Activated CD8-positive, alpha-beta T cell treated with anti-CD3 and anti-CD28 coated beads, Interleukin-2, amount 10 ng/mL, durations not matched to agents 7 days and 5 days (primary cell): ENCODE measurements around the gene CKAP2L. TPM values are rescaled to one million over a fixed set of nuclear protein-coding genes. Genes with fewer than 3 reads are reported as not detected.
"Not testable (repeated sequence)": the region's sequence is repeated elsewhere in the genome, so short reads cannot be mapped to it uniquely, and the experiment has no call there.

Source experiments
- ATAC-seq: fragments of 150-1000 bp; cut with Tn5 transposase; one replicate; pipeline ENCODE4 v1.10.0; 2021; ENCODE audit warnings: moderate library complexity
- CTCF ChIA-PET: fragments of 350-600 bp; sonication (Branson Sonifier 250); formaldehyde crosslinking; loops from one replicate; lab custom pipeline; 2021; ENCODE audit warnings: antibody characterized with exemption; lab: Charles Lee
- POLR2A ChIA-PET: fragments of 350-600 bp; sonication (Branson Sonifier 250); formaldehyde crosslinking; loops from one replicate; lab custom pipeline; 2021; ENCODE audit warnings: antibody characterized with exemption; lab: Charles Lee
- DNase-seq: peaks from one replicate; pipeline ENCODE4 v3.0.0-alpha.2; 2020
- H3K27ac Mint-ChIP-seq: one replicate; pipeline ENCODE4 v1.8.0; 2021; ENCODE audit warnings: mild to moderate bottlenecking, mixed read lengths
- H3K27me3 Mint-ChIP-seq: one replicate; pipeline ENCODE4 v1.8.0; 2021; ENCODE audit warnings: low read depth, mixed read lengths
- H3K36me3 Mint-ChIP-seq: one replicate; pipeline ENCODE4 v1.8.0; 2021; ENCODE audit warnings: low read depth, mixed read lengths
- H3K4me1 Mint-ChIP-seq: one replicate; pipeline ENCODE4 v1.8.0; 2021; ENCODE audit warnings: low read depth, mixed read lengths
- H3K4me3 Mint-ChIP-seq: one replicate; pipeline ENCODE4 v1.8.0; 2021; ENCODE audit warnings: mild to moderate bottlenecking, mixed read lengths
- H3K9me3 Mint-ChIP-seq: one replicate; pipeline ENCODE4 v1.8.0; 2022; ENCODE audit warnings: mixed read lengths; ENCODE audit not compliant: insufficient read depth
- total RNA-seq, 2 experiments: library from RNA; stranded (reverse); gene quantifications; one replicate each; pipeline ENCODE4 v1.2.3, GENCODE V29; 2021

The CKAP2L gene
- total RNA-seq, 2 experiments from 2014 or later = 59.3 to 63.4 TPM

DNA sequence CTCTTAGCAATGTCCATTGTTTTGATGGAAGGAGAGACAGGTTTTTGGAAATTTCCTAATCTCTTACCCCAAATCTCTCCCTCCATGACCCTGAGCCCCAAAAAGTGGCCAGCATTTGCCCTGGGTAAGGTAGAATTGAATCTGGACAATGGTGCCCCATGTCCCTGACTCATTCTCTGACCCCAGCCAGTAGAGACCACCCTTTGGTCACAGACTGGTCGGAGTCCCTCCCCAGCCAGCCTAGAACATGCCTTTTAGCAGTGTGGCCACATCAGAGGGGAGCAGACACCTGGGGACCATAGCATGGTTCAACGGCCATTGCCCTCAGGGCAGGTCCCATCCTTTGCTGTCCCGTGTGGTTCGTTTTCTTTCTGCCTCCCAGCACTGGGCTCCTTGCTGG, 50.1 kb downstream of the CKAP2L start:
- Mint-ChIP-seq H3K4me1 (peaks cover 5% of the 10 kb centered on the region), H3K9me3 (no peaks in the 10 kb centered on the region), H3K27me3 (peaks cover 44% of the 10 kb centered on the region), H3K36me3 (no peaks in the 10 kb centered on the region), H3K4me3 (no peak overlapping the region), H3K27ac (no peak overlapping the region)
- POLR2A ChIA-PET = no interaction called here
- ATAC-seq (no peak), DNase-seq (no peak)
- CTCF ChIA-PET = no interaction called here

DNA sequence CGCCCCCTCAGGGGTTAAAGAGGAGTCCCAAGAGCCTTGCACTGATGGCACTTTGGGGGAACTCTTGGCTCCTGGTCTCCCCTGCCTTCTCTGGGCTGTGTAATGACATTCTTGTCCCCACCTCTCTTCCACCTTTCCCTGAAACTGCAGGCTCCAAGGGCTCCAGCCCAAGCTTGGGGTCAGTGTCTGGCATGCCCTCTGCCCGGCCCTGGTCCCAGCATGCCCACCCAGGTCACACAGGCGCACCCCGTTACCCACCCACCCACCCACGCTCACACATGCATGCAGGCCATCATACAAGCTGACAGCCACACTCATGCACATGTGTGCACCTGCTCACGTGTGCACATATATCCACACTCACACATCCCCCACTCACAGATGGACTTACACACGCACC, 50.5 kb downstream of the CKAP2L start:
- no peaks in the 10 kb centered on the region for H3K9me3 Mint-ChIP-seq
- H3K4me3 Mint-ChIP-seq = no peak overlapping the region
- peaks cover 5% of the 10 kb centered on the region for H3K4me1 Mint-ChIP-seq
- H3K36me3 Mint-ChIP-seq = no peaks in the 10 kb centered on the region
- POLR2A ChIA-PET = no interaction called here
- ATAC-seq = no peak
- no peak for DNase-seq
- CTCF ChIA-PET = interaction anchor here (0.8 to 2.8 kb wide), 2 partner anchors 9 to 12 kb away, joined by 3 to 18 read pairs; no protein-coding TSS in a partner anchor
- H3K27ac Mint-ChIP-seq = no peak overlapping the region
- peaks cover 44% of the 10 kb centered on the region for H3K27me3 Mint-ChIP-seq

DNA sequence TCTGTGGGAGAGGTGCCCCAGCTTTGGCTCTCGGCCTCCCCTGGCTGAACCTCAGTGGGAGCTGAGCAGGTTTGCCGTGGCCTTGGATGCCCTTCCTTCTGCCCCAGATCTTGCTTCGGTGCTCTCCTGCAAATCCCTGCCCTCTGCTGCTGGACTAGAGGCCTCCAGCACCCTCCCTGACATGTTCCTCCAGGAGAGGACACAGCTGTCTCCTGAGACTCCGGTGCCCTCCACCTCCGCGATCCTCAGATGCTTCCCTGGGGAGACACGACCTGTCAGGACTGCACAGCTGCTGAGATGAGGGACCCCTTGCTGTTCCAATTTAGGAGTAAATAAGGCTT, 50.9 kb downstream of the CKAP2L start:
- ATAC-seq (no peak), DNase-seq (no peak)
- POLR2A ChIA-PET = no interaction called here
- peaks cover 40% of the 10 kb centered on the region for H3K27me3 Mint-ChIP-seq
- H3K9me3 Mint-ChIP-seq = no peaks in the 10 kb centered on the region
- no peak overlapping the region for H3K4me3 Mint-ChIP-seq
- no peak overlapping the region for H3K27ac Mint-ChIP-seq
- CTCF ChIA-PET = interaction anchor here (0.8 to 2.8 kb wide), 2 partner anchors 10 to 13 kb away, joined by 3 to 18 read pairs; no protein-coding TSS in a partner anchor
- H3K36me3 Mint-ChIP-seq = no peaks in the 10 kb centered on the region
- H3K4me1 Mint-ChIP-seq = peaks cover 5% of the 10 kb centered on the region

DNA sequence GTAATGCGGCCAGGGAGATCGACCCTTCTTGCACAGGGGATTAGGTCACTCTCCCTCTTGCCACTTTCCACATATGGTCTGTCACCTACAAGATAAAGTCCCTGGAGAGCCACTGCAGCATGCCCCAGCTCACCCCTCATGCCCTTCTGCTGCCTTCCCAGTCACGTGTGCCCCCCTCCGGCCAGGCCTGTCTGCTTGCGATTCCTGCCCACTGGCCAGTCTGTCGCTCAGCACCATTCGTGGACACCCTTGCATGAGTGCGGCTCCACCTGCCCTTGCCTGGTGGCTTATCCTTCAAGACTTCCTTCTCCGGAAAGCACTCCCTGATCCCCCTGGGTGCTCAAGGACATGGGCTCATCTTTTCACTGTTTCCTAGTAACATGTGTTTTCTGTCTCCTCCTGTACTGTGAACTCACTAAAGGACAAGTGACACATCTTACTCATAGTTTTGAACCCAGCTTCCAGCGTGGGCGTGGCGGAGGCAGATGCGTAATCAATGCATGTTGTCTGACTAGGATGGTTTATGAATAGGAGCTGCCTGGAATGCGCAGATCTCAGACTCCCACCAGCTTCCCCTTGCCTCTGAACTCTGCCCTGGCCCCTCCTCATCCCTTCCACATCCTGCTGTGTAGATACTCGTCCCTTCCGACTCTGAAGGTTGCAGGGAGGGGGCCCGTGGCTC, 51.4 kb downstream of the CKAP2L start:
- DNase-seq (no peak), ATAC-seq (no peak)
- Mint-ChIP-seq H3K36me3 (no peaks in the 10 kb centered on the region), H3K4me1 (peaks cover 10% of the 10 kb centered on the region), H3K27ac (no peak overlapping the region), H3K27me3 (peaks cover 40% of the 10 kb centered on the region), H3K9me3 (no peaks in the 10 kb centered on the region), H3K4me3 (no peak overlapping the region)
- POLR2A ChIA-PET = no interaction called here
- CTCF ChIA-PET = interaction anchor here (0.8 to 2.8 kb wide), 2 partner anchors 10 to 13 kb away, joined by 3 to 18 read pairs; no protein-coding TSS in a partner anchor

- ATAC-seq = no peak
- ChIA-PET CTCF (interaction anchor here (2.8 kb wide), 1 partner anchor 14 kb away, joined by 18 read pairs; no protein-coding TSS in a partner anchor), POLR2A (no interaction called here)
- DNase-seq = no peak
- H3K4me3 Mint-ChIP-seq = no peak overlapping the region
- H3K27ac Mint-ChIP-seq = no peak overlapping the region
- H3K36me3 Mint-ChIP-seq = no peaks in the 10 kb centered on the region
- H3K9me3 Mint-ChIP-seq = no peaks in the 10 kb centered on the region
- peaks cover 41% of the 10 kb centered on the region for H3K27me3 Mint-ChIP-seq
- H3K4me1 Mint-ChIP-seq = peaks cover 16% of the 10 kb centered on the region
Observed at GRCh38 chr2:112712465-112712864, 51.9 kb downstream of the CKAP2L start.

GRCh38 chr2:112710956-112711750, 53.3 kb downstream of the CKAP2L start:
- no peak for DNase-seq
- Mint-ChIP-seq H3K9me3 (no peaks in the 10 kb centered on the region), H3K36me3 (no peaks in the 10 kb centered on the region), H3K27me3 (peaks cover 42% of the 10 kb centered on the region), H3K4me3 (no peak overlapping the region), H3K4me1 (peaks cover 29% of the 10 kb centered on the region), H3K27ac (no peak overlapping the region)
- no peak for ATAC-seq
- ChIA-PET CTCF (interaction anchor here (1.3 to 2.8 kb wide), 2 partner anchors 15 to 85 kb away, joined by 5 to 18 read pairs; no protein-coding TSS in a partner anchor), POLR2A (no interaction called here)

DNA sequence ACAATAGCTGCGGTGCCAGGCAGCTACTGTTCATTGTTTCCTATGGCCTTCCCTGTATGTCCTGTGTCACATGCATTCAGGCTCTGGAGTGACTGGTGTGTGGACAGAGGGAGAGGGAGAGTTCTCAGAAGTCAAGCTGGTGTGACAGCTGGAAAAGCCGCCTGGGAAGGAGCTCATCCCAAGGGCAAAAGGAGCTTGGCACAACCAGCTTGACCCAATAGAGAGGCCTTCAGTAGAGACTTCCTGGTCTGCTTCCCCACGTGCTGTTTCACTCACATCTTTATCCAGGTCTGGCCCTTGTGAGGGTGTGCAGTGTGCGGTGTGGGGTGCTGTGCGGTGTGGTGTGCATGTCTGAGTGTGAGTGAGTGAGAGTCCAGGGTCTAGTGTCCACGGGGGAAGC, 54.7 kb downstream of the CKAP2L start:
- no peaks in the 10 kb centered on the region for H3K9me3 Mint-ChIP-seq
- H3K36me3 Mint-ChIP-seq = peaks cover 1% of the 10 kb centered on the region
- H3K27ac Mint-ChIP-seq = no peak overlapping the region
- H3K4me1 Mint-ChIP-seq = peaks cover 40% of the 10 kb centered on the region
- ChIA-PET CTCF (interaction anchor here (5.0 to 5.9 kb wide), 3 partner anchors 17 to 64 kb away, joined by 20 to 49 read pairs (median 45); partner anchors contain the start of gene SLC20A1), POLR2A (no interaction called here)
- H3K4me3 Mint-ChIP-seq = no peak overlapping the region
- DNase-seq (no peak), ATAC-seq (no peak)
- peaks cover 40% of the 10 kb centered on the region for H3K27me3 Mint-ChIP-seq

GRCh38 chr2:112708968-112709367, 55.4 kb downstream of the CKAP2L start:
- Mint-ChIP-seq H3K4me3 (no peak overlapping the region), H3K36me3 (peaks cover 1% of the 10 kb centered on the region), H3K27me3 (peaks cover 38% of the 10 kb centered on the region), H3K4me1 (peaks cover 41% of the 10 kb centered on the region), H3K9me3 (no peaks in the 10 kb centered on the region), H3K27ac (no peak overlapping the region)
- DNase-seq (no peak), ATAC-seq (no peak)
- POLR2A ChIA-PET = no interaction called here
- CTCF ChIA-PET = interaction anchor here (1.6 to 5.9 kb wide), 5 partner anchors 17 to 177 kb away, joined by 3 to 49 read pairs (median 20); partner anchors contain the start of gene SLC20A1

DNA sequence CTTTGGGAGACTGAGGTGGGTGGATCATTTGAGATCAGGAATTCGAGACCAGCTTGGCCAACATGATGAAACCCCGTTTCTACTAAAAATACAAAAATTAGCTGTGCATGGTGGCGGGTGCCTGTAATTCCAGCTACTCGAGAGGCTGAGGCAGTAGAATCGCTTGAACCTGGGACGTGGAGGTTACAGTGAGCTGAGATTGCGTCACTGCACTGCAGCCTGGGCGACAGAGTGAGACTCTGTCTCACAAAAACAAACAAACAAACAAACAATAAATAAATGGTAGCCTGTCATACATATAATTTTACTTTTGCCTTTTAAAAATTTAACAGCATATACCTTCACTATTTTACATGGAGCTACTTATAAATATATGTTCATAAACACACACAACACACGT, 57.5 kb downstream of the CKAP2L start:
- not testable (repeated sequence) for H3K36me3 Mint-ChIP-seq, DNase-seq, H3K9me3 Mint-ChIP-seq, H3K27ac Mint-ChIP-seq, H3K4me3 Mint-ChIP-seq, ATAC-seq
- peaks cover 32% of the 10 kb centered on the region for H3K27me3 Mint-ChIP-seq
- ChIA-PET CTCF (interaction anchor here (0.8 to 5.9 kb wide), 15 partner anchors 14 to 252 kb away, joined by 3 to 49 read pairs (median 6); partner anchors contain the start of genes NT5DC4 and SLC20A1), POLR2A (interaction anchor here (1.0 to 1.5 kb wide), 4 partner anchors 15 to 123 kb away, joined by 3 to 8 read pairs (median 4); partner anchors contain the start of gene CHCHD5)
- H3K4me1 Mint-ChIP-seq = peaks cover 41% of the 10 kb centered on the region

DNA sequence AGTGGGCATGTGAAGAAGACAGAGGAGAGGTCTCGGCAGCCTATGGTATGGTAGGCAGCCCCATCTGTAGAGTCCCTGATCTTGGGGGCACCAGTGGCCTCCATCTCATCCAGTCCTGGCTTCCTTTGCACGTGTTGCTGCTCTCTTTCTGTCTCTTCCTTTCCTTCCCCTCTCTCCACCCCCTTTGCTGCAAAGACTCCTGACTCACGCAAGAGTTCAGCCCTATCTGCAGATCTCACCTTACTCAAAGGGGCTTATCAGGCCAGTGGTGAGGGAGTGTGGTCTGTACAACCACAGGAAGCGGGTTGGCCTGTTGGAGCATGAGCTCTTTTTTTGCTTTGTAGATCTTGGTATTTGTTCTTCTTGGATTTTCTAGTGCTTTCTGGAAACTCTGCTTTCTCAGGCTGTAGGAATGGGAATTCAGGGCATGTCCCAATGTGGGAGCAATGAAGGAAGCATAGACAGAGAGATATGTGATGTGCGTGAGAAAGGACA, 58.2 kb downstream of the CKAP2L start:
- Mint-ChIP-seq H3K36me3 (peaks cover 1% of the 10 kb centered on the region), H3K27me3 (peaks cover 33% of the 10 kb centered on the region), H3K9me3 (no peaks in the 10 kb centered on the region), H3K4me3 (peak overlapping the region; percentile 58), H3K27ac (peak overlapping the region; percentile 71), H3K4me1 (peaks cover 41% of the 10 kb centered on the region)
- peak; percentile 98 for ATAC-seq
- CTCF ChIA-PET = interaction anchor here (1.0 to 5.9 kb wide), 15 partner anchors 14 to 235 kb away, joined by 3 to 49 read pairs (median 6); partner anchors contain the start of genes NT5DC4 and SLC20A1
- POLR2A ChIA-PET = interaction anchor here (1.0 to 1.3 kb wide), 2 partner anchors 14 to 123 kb away, joined by 3 to 8 read pairs; no protein-coding TSS in a partner anchor
- peak; percentile 94 for DNase-seq

DNA sequence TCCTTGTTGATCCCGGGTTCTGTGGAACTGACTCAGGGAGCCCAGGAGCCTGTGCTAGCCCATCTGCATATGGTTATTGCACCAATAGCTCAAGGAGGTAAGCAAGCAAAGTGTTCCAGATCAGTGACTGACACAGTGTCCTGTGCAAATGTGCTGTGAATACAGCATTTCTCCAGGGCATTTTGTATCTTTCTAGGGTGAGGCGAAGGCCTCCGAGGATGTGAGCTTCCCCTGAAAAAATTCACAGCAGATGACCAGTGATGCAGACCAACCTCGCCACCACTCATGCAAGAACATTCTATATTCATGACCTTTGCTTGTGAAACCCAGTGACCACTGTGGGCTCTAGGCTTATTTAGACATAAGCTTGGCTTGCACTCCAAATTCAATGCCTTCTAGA, 58.8 kb downstream of the CKAP2L start:
- no peak for ATAC-seq
- DNase-seq = no peak
- POLR2A ChIA-PET = interaction anchor here (0.6 kb wide), 1 partner anchor 15 kb away, joined by 3 read pairs; no protein-coding TSS in a partner anchor
- CTCF ChIA-PET = interaction anchor here (1.2 to 5.9 kb wide), 10 partner anchors 14 to 236 kb away, joined by 3 to 49 read pairs (median 12); partner anchors contain the start of genes NT5DC4 and SLC20A1
- Mint-ChIP-seq H3K36me3 (peaks cover 1% of the 10 kb centered on the region), H3K9me3 (no peaks in the 10 kb centered on the region), H3K4me1 (peaks cover 41% of the 10 kb centered on the region), H3K4me3 (peak overlapping the region; percentile 58), H3K27me3 (peaks cover 30% of the 10 kb centered on the region), H3K27ac (peak overlapping the region; percentile 71)
